HG03060 (cell line): ENCODE data around the gene TMEM203.

ENCODE experiments used
- ATAC-seq: cut with Tn5 transposase; IDR thresholded peaks from one replicate; pipeline ENCODE4 v1.9.1; 2021; ENCODE audit warnings: low read depth, moderate number of reproducible peaks; ENCODE audit not compliant: unreplicated experiment

The TMEM203 gene

GRCh38 chr9:137156567-137157375 is 48.7 kb downstream of the TMEM203 start:
- no peak for ATAC-seq
